Right cardiac atrium (tissue), 5 donors: Measurements from ENCODE around the gene PLCL2. TPM values are rescaled to one million over a fixed set of nuclear protein-coding genes. Genes with fewer than 3 reads are reported as not detected.

Experiments used
- ATAC-seq, 2 donors: fragments of 200-7000 bp; cut with Tn5 transposase; one replicate each; pipeline versions ENCODE4 v1.8.0 to v1.9.1; 2020; ENCODE audit warnings: moderate library complexity in 2 of 2, mild to moderate bottlenecking in 1 of 2
- DNase-seq, 3 donors: peaks; one replicate each; pipeline ENCODE4 v3.0.0-alpha.2; 2020
- H3K27ac ChIP-seq: one replicate; pipeline ENCODE4 v1.5.1; 2013; ENCODE audit warnings: mild to moderate bottlenecking, low read length, control low read depth, moderate library complexity
- H3K27me3 ChIP-seq: one replicate; pipeline ENCODE4 v1.6.1; 2013; ENCODE audit not compliant: control insufficient read depth, insufficient read depth
- H3K4me1 ChIP-seq: one replicate; pipeline ENCODE4 v1.6.1; 2013; ENCODE audit warnings: low read length; ENCODE audit not compliant: control insufficient read depth, insufficient read depth
- H3K4me3 ChIP-seq: one replicate; pipeline ENCODE4 v1.5.1; 2013; ENCODE audit warnings: low read length, control low read depth
- H3K9me3 ChIP-seq: one replicate; pipeline ENCODE4 v1.6.1; 2013; ENCODE audit warnings: low read length; ENCODE audit not compliant: control insufficient read depth
- WGBS: extraction: QIAGEN DNeasy Blood & Tissue Kit; methylation state at CpG from one replicate; pipeline ENCODE4 v1.1.7; 2013; 5-methylcytosine and 5-hydroxymethylcytosine counted together
- intact Hi-C, 4 donors: fragments of 100-400 bp; cut with DNase I; formaldehyde crosslinking; loops; one replicate each; pipeline versions ENCODE4 v1.11.0 to v1.14.0; 2022 to 2023
- polyA plus RNA-seq: library from polyadenylated mRNA; stranded (reverse); fragments of 200-250 nt; gene quantifications from one replicate; pipeline ENCODE4 v1.2.3, GENCODE V29; 2013
- total RNA-seq, 4 donors: library from RNA; stranded (reverse); fragmentation: NEBNext Ultra II Directional; extraction: Animal tissue kit (Norgen Biotek cat#: 25700); gene quantifications; one replicate each; pipeline ENCODE4 v1.2.1, GENCODE V29; 2021
- donor health status: healthy with polysubstance abuse.
- donor health status: DM: no; HTN: yes; CAD: no.
- donor health status: DM: no; HTN: no; CAD: no.
- donor health status: DM: no; HTN: yes; CAD: no; lungs with severe emphysema.
- donor health status: DM: yes; HTN: yes; CAD: no.

Gene PLCL2
- total and polyA plus RNA-seq, 5 donors = 12.5 to 47.4 (median 36.9) TPM

- ATAC-seq (no peak), DNase-seq (no peak)
- H3K9me3 ChIP-seq = no peaks in the 10 kb centered on the region
- 61% methylated on average over 3 of the region's 3 CpGs for WGBS
- H3K4me1 ChIP-seq = no peaks in the 10 kb centered on the region
- no peak overlapping the region for H3K27ac ChIP-seq
- no peaks in the 10 kb centered on the region for H3K27me3 ChIP-seq
- no peak overlapping the region for H3K4me3 ChIP-seq
- intact Hi-C loops = no loop called here
Measured at GRCh38 chr3:16866571-16866970, 18.2 kb upstream of the PLCL2 start.

GRCh38 chr3:16868513-16868912 lies 16.2 kb upstream of the PLCL2 start:
- intact Hi-C loops = no loop called here
- DNase-seq (no peak), ATAC-seq (no peak)
- Histone ChIP-seq H3K4me1 (no peaks in the 10 kb centered on the region), H3K27ac (no peak overlapping the region), H3K27me3 (no peaks in the 10 kb centered on the region), H3K9me3 (no peaks in the 10 kb centered on the region), H3K4me3 (no peak overlapping the region)
- WGBS = 100% methylated on average over 1 of the region's 1 CpG

- 69% methylated on average over 2 of the region's 2 CpGs for WGBS
- Histone ChIP-seq H3K27ac (no peak overlapping the region), H3K4me1 (no peaks in the 10 kb centered on the region), H3K4me3 (no peak overlapping the region), H3K27me3 (no peaks in the 10 kb centered on the region), H3K9me3 (no peaks in the 10 kb centered on the region)
- intact Hi-C loops = no loop called here
- DNase-seq = no peak
- no peak for ATAC-seq
Measured at GRCh38 chr3:16869261-16870005, 15.3 kb upstream of the PLCL2 start.

- Histone ChIP-seq H3K4me3 (no peak overlapping the region), H3K9me3 (no peaks in the 10 kb centered on the region), H3K4me1 (no peaks in the 10 kb centered on the region), H3K27me3 (no peaks in the 10 kb centered on the region), H3K27ac (no peak overlapping the region)
- no peak for DNase-seq
- 82% methylated on average over 6 of the region's 6 CpGs for WGBS
- no peak for ATAC-seq
- intact Hi-C loops = no loop called here
Measured at GRCh38 chr3:16871915-16872842, 12.6 kb upstream of the PLCL2 start.

- WGBS = 93% methylated on average over 4 of the region's 4 CpGs
- Histone ChIP-seq H3K27me3 (no peaks in the 10 kb centered on the region), H3K27ac (no peak overlapping the region), H3K4me1 (no peaks in the 10 kb centered on the region), H3K4me3 (no peak overlapping the region), H3K9me3 (no peaks in the 10 kb centered on the region)
- intact Hi-C loops = no loop called here
- no peak for ATAC-seq
- no peak for DNase-seq
Measured at GRCh38 chr3:16873872-16874271, 10.9 kb upstream of the PLCL2 start.

GRCh38 chr3:16875876-16876550 lies 8.7 kb upstream of the PLCL2 start:
- intact Hi-C loops = no loop called here
- 85% methylated on average over 3 of the region's 3 CpGs for WGBS
- H3K27me3 ChIP-seq = no peaks in the 10 kb centered on the region
- no peaks in the 10 kb centered on the region for H3K4me1 ChIP-seq
- H3K27ac ChIP-seq = no peak overlapping the region
- DNase-seq (no peak), ATAC-seq (peak in 1 of 2 donors; percentile 41)
- no peak overlapping the region for H3K4me3 ChIP-seq
- H3K9me3 ChIP-seq = no peaks in the 10 kb centered on the region

GRCh38 chr3:16877505-16877904 lies 7.2 kb upstream of the PLCL2 start:
- no peak for DNase-seq
- Histone ChIP-seq H3K4me1 (no peaks in the 10 kb centered on the region), H3K27ac (no peak overlapping the region), H3K4me3 (no peak overlapping the region), H3K27me3 (no peaks in the 10 kb centered on the region), H3K9me3 (no peaks in the 10 kb centered on the region)
- 61% methylated on average over 2 of the region's 2 CpGs for WGBS
- no peak for ATAC-seq
- intact Hi-C loops = no loop called here

GRCh38 chr3:16877911-16878310 lies 6.8 kb upstream of the PLCL2 start:
- intact Hi-C loops = no loop called here
- Histone ChIP-seq H3K27ac (no peak overlapping the region), H3K4me1 (no peaks in the 10 kb centered on the region), H3K9me3 (no peaks in the 10 kb centered on the region), H3K4me3 (no peak overlapping the region), H3K27me3 (no peaks in the 10 kb centered on the region)
- ATAC-seq = no peak
- DNase-seq = no peak
- WGBS = 96% methylated on average over 1 of the region's 1 CpG

- no peaks in the 10 kb centered on the region for H3K4me1 ChIP-seq
- intact Hi-C loops = loop anchor here in 3 of 4 donors (10.0 kb wide), 2 partner anchors 63 to 153 kb away; no protein-coding TSS in a partner anchor
- no peak overlapping the region for H3K4me3 ChIP-seq
- H3K27ac ChIP-seq = peak overlapping the region; percentile 62
- H3K9me3 ChIP-seq = no peaks in the 10 kb centered on the region
- DNase-seq = peak in 2 of 3 donors; percentile 46 to 72
- ATAC-seq = peak; percentile 20 to 42
- H3K27me3 ChIP-seq = no peaks in the 10 kb centered on the region
- 52% methylated on average over 6 of the region's 6 CpGs for WGBS
Measured at GRCh38 chr3:16881896-16882630, 2.7 kb upstream of the PLCL2 start.

- intact Hi-C loops = loop anchor here in 3 of 4 donors (10.0 kb wide), 2 partner anchors 62 to 152 kb away; no protein-coding TSS in a partner anchor
- 79% methylated on average over 23 of the region's 23 CpGs for WGBS
- Histone ChIP-seq H3K27ac (peak overlapping the region; percentile 31), H3K27me3 (no peaks in the 10 kb centered on the region), H3K4me1 (peaks cover 2% of the 10 kb centered on the region), H3K9me3 (no peaks in the 10 kb centered on the region), H3K4me3 (no peak overlapping the region)
- peak; percentile 6 to 8 for ATAC-seq
- peak in 2 of 3 donors; percentile 47 to 48 for DNase-seq
Measured at GRCh38 chr3:16883057-16883722, 1.6 kb upstream of the PLCL2 start.
